Erythroblast (primary cell): ENCODE results near the gene DIAPH3.
A peak's percentile ranks its signal among the peaks of the same experiment; 100 is the strongest.

ENCODE experiments used
- DNase-seq, 2 experiments: peaks; one replicate each; lab custom pipeline; 2025; lab: John Stamatoyannopoulos, UW
- GATA1 ChIP-seq: IDR thresholded peaks from 2 replicates; pipeline ENCODE4 v1.6.1; 2011; ENCODE audit warnings: low read depth, mild to moderate bottlenecking, control low read depth, low read length, moderate library complexity
- POLR2A ChIP-seq: IDR thresholded peaks from 2 replicates; pipeline ENCODE4 v1.6.1; 2011; ENCODE audit warnings: mild to moderate bottlenecking, low read length

Gene DIAPH3

GRCh38 chr13:60139272-60139671, 24.5 kb downstream of the DIAPH3 start:
- DNase-seq: no peak
- TF ChIP-seq GATA1 (no peak), POLR2A (no peak)

GRCh38 chr13:60138674-60139073, 25.1 kb downstream of the DIAPH3 start:
- DNase-seq: no peak
- TF ChIP-seq POLR2A: no peak

GRCh38 chr13:60137911-60138560, 25.7 kb downstream of the DIAPH3 start:
- peak in 1 of 2 experiments; percentile 12 for DNase-seq
- no peak for TF ChIP-seq POLR2A
- TF ChIP-seq GATA1: no peak

GRCh38 chr13:60135344-60135743, 28.4 kb downstream of the DIAPH3 start:
- no peak for DNase-seq

GRCh38 chr13:60134376-60134775, 29.4 kb downstream of the DIAPH3 start:
- TF ChIP-seq POLR2A: no peak
- no peak for TF ChIP-seq GATA1
- no peak for DNase-seq

More at GRCh38 chr13:60135344-60135743, 28.4 kb downstream of the DIAPH3 start:
- TF ChIP-seq GATA1 (no peak), POLR2A (no peak)

- DNase-seq: peak in 1 of 2 experiments; percentile 20
- no peak for TF ChIP-seq POLR2A
- TF ChIP-seq GATA1: no peak
Measured at GRCh38 chr13:60121337-60121687, 42.4 kb downstream of the DIAPH3 start.

- DNase-seq: peak; percentile 19 to 20
- TF ChIP-seq GATA1: no peak
- TF ChIP-seq POLR2A: no peak
Measured at GRCh38 chr13:60120617-60121336, 43.0 kb downstream of the DIAPH3 start.

GRCh38 chr13:60118696-60119400, 44.9 kb downstream of the DIAPH3 start:
- no peak for TF ChIP-seq POLR2A
- TF ChIP-seq GATA1: no peak
- DNase-seq: peak; percentile 77 to 87

- TF ChIP-seq GATA1 (no peak), POLR2A (no peak)
- DNase-seq: peak; percentile 9 to 20
Measured at GRCh38 chr13:60114499-60115028, 49.2 kb downstream of the DIAPH3 start.

- DNase-seq: no peak
- no peak for TF ChIP-seq GATA1
- no peak for TF ChIP-seq POLR2A
Measured at GRCh38 chr13:60112771-60113170, 51.0 kb downstream of the DIAPH3 start.

GRCh38 chr13:60111691-60112090, 52.0 kb downstream of the DIAPH3 start:
- TF ChIP-seq POLR2A: no peak
- DNase-seq: no peak

GRCh38 chr13:60109285-60109684, 54.4 kb downstream of the DIAPH3 start:
- TF ChIP-seq GATA1: no peak
- TF ChIP-seq POLR2A: no peak
- DNase-seq: no peak

GRCh38 chr13:60108589-60108988, 55.1 kb downstream of the DIAPH3 start:
- DNase-seq: peak; percentile 76 to 86
- no peak for TF ChIP-seq GATA1
- TF ChIP-seq POLR2A: no peak

GRCh38 chr13:60099631-60100420, 63.9 kb downstream of the DIAPH3 start:
- TF ChIP-seq POLR2A (no peak), GATA1 (no peak)
- no peak for DNase-seq
